Suprapubic skin (tissue), 4 donors: ENCODE results near the gene TBX10. TPM values are rescaled to one million over a fixed set of nuclear protein-coding genes. Genes with fewer than 3 reads are reported as not detected.

Experiments used
- DNase-seq, 2 donors: peaks; one replicate each; pipeline ENCODE4 v3.0.0-alpha.2; 2019; ENCODE audit warnings: low spot score in 2 of 2
- H3K27ac ChIP-seq: fragments of 200-600 bp; sonication (generic); one replicate; pipeline ENCODE4 v1.5.1; 2019
- H3K27me3 ChIP-seq: fragments of 200-600 bp; sonication (generic); one replicate; pipeline ENCODE4 v1.5.1; 2019
- H3K36me3 ChIP-seq: fragments of 200-600 bp; sonication (generic); one replicate; pipeline ENCODE4 v1.5.1; 2019
- H3K4me1 ChIP-seq: fragments of 200-600 bp; sonication (generic); one replicate; pipeline ENCODE4 v1.5.1; 2019
- H3K4me3 ChIP-seq: fragments of 200-600 bp; sonication (generic); one replicate; pipeline ENCODE4 v1.5.1; 2019; ENCODE audit warnings: mild to moderate bottlenecking
- H3K9me3 ChIP-seq: fragments of 200-600 bp; sonication (generic); one replicate; pipeline ENCODE4 v1.5.1; 2019
- CTCF ChIP-seq, 2 donors: fragments of 200-600 bp in 1 of 2; fragments of 450-650 bp in 1 of 2; sonication (generic) in 1 of 2; IDR thresholded peaks; one replicate each; pipeline ENCODE4 v1.5.1; 2016 to 2019; ENCODE audit warnings: antibody characterized with exemption in 2 of 2, mild to moderate bottlenecking in 1 of 2, moderate library complexity in 1 of 2
- EP300 ChIP-seq: sonication (generic); formaldehyde crosslinking; IDR thresholded peaks from one replicate; pipeline ENCODE4 v1.6.1; 2017; ENCODE audit warnings: antibody characterized with exemption
- POLR2A ChIP-seq, 2 donors: fragments of 450-650 bp; IDR thresholded peaks; one replicate each; pipeline ENCODE4 v1.6.1; 2017; ENCODE audit warnings: antibody characterized with exemption in 2 of 2, mild to moderate bottlenecking in 2 of 2, moderate library complexity in 2 of 2
- POLR2AphosphoS5 ChIP-seq, 3 donors: sonication (generic); formaldehyde crosslinking; IDR thresholded peaks; one replicate each; pipeline ENCODE4 v1.6.1; 2017; ENCODE audit warnings: antibody characterized with exemption in 3 of 3
- WGBS: methylation state at CpG from one replicate; pipeline ENCODE4 v1.1.5; 2018; 5-methylcytosine and 5-hydroxymethylcytosine counted together
- total RNA-seq, 4 donors: library from RNA; depleted of rRNA; stranded (reverse); fragments of >200 nt; gene quantifications; one replicate each; pipeline ENCODE4 v1.1.0, GENCODE V29; 2016

The TBX10 gene
- total RNA-seq, 4 donors from 2014 or later = not detected

GRCh38 chr11:67630228-67630942 is 9.2 kb downstream of the TBX10 start:
- Histone ChIP-seq H3K27me3 (no peaks in the 10 kb centered on the region), H3K36me3 (no peaks in the 10 kb centered on the region), H3K27ac (peak overlapping the region; percentile 93), H3K9me3 (no peaks in the 10 kb centered on the region), H3K4me3 (peak overlapping the region; percentile 79), H3K4me1 (peaks cover 35% of the 10 kb centered on the region)
- peak; percentile 99 for DNase-seq
- TF ChIP-seq EP300 (no peak), CTCF (IDR thresholded peaks at IDR 0.05) (peak; percentile 69 to 82)
- under 1% methylated on average over 18 of the region's 70 CpGs for WGBS

GRCh38 chr11:67629386-67630227 is 10.0 kb downstream of the TBX10 start, which contains the start of gene NUDT8:
TSS of gene NUDT8 (minus strand) at chr11:67629937. CDS start at chr11:67629911, 26 bp downstream.
- peak within 1 kb of the TSS; percentile 79 for H3K4me3 ChIP-seq
- H3K9me3 ChIP-seq = no peaks in the 10 kb centered on the region
- 1% methylated on average over 16 of the region's 102 CpGs for WGBS
- TF ChIP-seq POLR2A (IDR thresholded peaks at IDR 0.05) (peak in 1 of 2 donors; percentile 40), POLR2AphosphoS5 (IDR thresholded peaks at IDR 0.05) (peak in 1 of 3 donors; percentile 48), EP300 (no peak), CTCF (IDR thresholded peaks at IDR 0.05) (peak; percentile 59 to 90)
- H3K4me1 ChIP-seq = peaks cover 35% of the 10 kb centered on the region
- no peaks in the 10 kb centered on the region for H3K36me3 ChIP-seq
- peak; percentile 90 for DNase-seq
- H3K27me3 ChIP-seq = no peaks in the 10 kb centered on the region
- H3K27ac ChIP-seq = peak within 1 kb of the TSS; percentile 93

- Histone ChIP-seq H3K27ac (peak overlapping the region; percentile 93), H3K27me3 (no peaks in the 10 kb centered on the region), H3K4me3 (peak overlapping the region; percentile 79), H3K4me1 (peaks cover 35% of the 10 kb centered on the region), H3K36me3 (no peaks in the 10 kb centered on the region), H3K9me3 (no peaks in the 10 kb centered on the region)
- no CpG with 5 or more reads among the region's 25 CpGs for WGBS
- peak; percentile 67 to 69 for DNase-seq
- no peak for TF ChIP-seq POLR2AphosphoS5 (IDR thresholded peaks at IDR 0.05)
- no peak for TF ChIP-seq POLR2A (IDR thresholded peaks at IDR 0.05)
- no peak for TF ChIP-seq EP300
- no peak for TF ChIP-seq CTCF (IDR thresholded peaks at IDR 0.05)
These were observed 10.7 kb downstream of the TBX10 start for GRCh38 chr11:67628710-67629385.

GRCh38 chr11:67627812-67628624 is 11.5 kb downstream of the TBX10 start:
- Histone ChIP-seq H3K27me3 (no peaks in the 10 kb centered on the region), H3K36me3 (no peaks in the 10 kb centered on the region), H3K4me1 (peaks cover 35% of the 10 kb centered on the region), H3K27ac (peak overlapping the region; percentile 53), H3K9me3 (no peaks in the 10 kb centered on the region), H3K4me3 (no peak overlapping the region)
- 57% methylated on average over 7 of the region's 15 CpGs for WGBS
- TF ChIP-seq CTCF (IDR thresholded peaks at IDR 0.05) (no peak), POLR2AphosphoS5 (IDR thresholded peaks at IDR 0.05) (no peak), POLR2A (IDR thresholded peaks at IDR 0.05) (no peak), EP300 (no peak)
- DNase-seq = peak; percentile 64 to 79
